HCT116 (cell line): ENCODE data around the gene CYP24A1.

ENCODE experiments used
- CTCF ChIP-seq, 3 experiments: fragments of 200-600 bp in 1 of 3; sonication (generic) in 1 of 3; IDR thresholded peaks in 2 of 3; conservative IDR thresholded peaks in 1 of 3; 2 replicates each; pipeline ENCODE4 v1.5.1; 2012 to 2017; ENCODE audit warnings: low read depth in 2 of 3, low read length in 2 of 3, antibody characterized with exemption in 1 of 3, borderline replicate concordance in 1 of 3, control low read depth in 1 of 3, mild to moderate bottlenecking in 1 of 3, mixed read lengths in 1 of 3, mixed run types in 1 of 3, moderate library complexity in 1 of 3; ENCODE audit not compliant: insufficient read depth in 1 of 3
- EZH2 ChIP-seq: fragments of 200-600 bp; sonication (generic); IDR thresholded peaks from 2 replicates; pipeline ENCODE4 v1.6.1; 2017; ENCODE audit warnings: antibody characterized with exemption, mixed run types
- EZH2phosphoT487 ChIP-seq: fragments of 200-600 bp; IDR thresholded peaks from 2 replicates; pipeline ENCODE4 v1.6.1; 2018; ENCODE audit warnings: antibody characterized with exemption, borderline replicate concordance
- JUND ChIP-seq: IDR thresholded peaks from 2 replicates; pipeline ENCODE4 v1.6.1; 2012
- POLR2A ChIP-seq: IDR thresholded peaks from 2 replicates; pipeline ENCODE4 v1.7.0; 2011; ENCODE audit warnings: borderline replicate concordance; ENCODE audit not compliant: insufficient read depth, insufficient read length; ENCODE audit errors: extremely low read depth
- SP1 ChIP-seq: IDR thresholded peaks from 2 replicates; pipeline ENCODE4 v1.6.1; 2012; ENCODE audit warnings: low read depth
- ZNF274 ChIP-seq: fragments of 200-500 bp; sonication (Bioruptor generic); IDR thresholded peaks from 2 replicates; pipeline ENCODE4 v1.6.1; 2014; ENCODE audit warnings: mild to moderate bottlenecking, low read depth, low read length, inconsistent platforms
- TF ChIP-seq, protein P1 (sequence below): IDR thresholded peaks from 2 replicates; pipeline ENCODE4 v1.6.1; 2011; ENCODE audit warnings: mild to moderate bottlenecking, low read length, moderate library complexity; ENCODE audit not compliant: insufficient replicate concordance; ENCODE audit errors: extremely low read depth
- TF ChIP-seq, protein P2 (sequence below): IDR thresholded peaks from 2 replicates; pipeline ENCODE4 v1.6.1; 2012

- TF ChIP-seq CTCF (IDR thresholded peaks at IDR 0.05 in 2 of 3, conservative IDR thresholded peaks at IDR 0.05 in 1 of 3; ENCODE audit: borderline replicate concordance in 1 of 3, insufficient read depth in 1 of 3, low read depth in 2 of 3, low read length in 2 of 3) (no peak), ZNF274 (no peak), POLR2A (no peak), EZH2 (no peak), SP1 (no peak), EZH2phosphoT487 (no peak), JUND (no peak)
- TF ChIP-seq, protein P1, sequence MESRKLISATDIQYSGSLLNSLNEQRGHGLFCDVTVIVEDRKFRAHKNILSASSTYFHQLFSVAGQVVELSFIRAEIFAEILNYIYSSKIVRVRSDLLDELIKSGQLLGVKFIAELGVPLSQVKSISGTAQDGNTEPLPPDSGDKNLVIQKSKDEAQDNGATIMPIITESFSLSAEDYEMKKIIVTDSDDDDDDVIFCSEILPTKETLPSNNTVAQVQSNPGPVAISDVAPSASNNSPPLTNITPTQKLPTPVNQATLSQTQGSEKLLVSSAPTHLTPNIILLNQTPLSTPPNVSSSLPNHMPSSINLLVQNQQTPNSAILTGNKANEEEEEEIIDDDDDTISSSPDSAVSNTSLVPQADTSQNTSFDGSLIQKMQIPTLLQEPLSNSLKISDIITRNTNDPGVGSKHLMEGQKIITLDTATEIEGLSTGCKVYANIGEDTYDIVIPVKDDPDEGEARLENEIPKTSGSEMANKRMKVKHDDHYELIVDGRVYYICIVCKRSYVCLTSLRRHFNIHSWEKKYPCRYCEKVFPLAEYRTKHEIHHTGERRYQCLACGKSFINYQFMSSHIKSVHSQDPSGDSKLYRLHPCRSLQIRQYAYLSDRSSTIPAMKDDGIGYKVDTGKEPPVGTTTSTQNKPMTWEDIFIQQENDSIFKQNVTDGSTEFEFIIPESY: no peak
- TF ChIP-seq, protein P2, sequence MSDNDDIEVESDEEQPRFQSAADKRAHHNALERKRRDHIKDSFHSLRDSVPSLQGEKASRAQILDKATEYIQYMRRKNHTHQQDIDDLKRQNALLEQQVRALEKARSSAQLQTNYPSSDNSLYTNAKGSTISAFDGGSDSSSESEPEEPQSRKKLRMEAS: no peak
Observed at GRCh38 chr20:54199283-54199682, 25.5 kb upstream of the CYP24A1 start.
